Medulla oblongata (tissue), 1 donor: ENCODE measurements around the gene PFAS.

Experiments
- DNase-seq: peaks from one replicate; pipeline ENCODE4 v3.0.0-alpha.2; 2015; ENCODE audit errors: extremely low spot score

Gene PFAS

GRCh38 chr17:8268550-8269298 lies 19.6 kb downstream of the PFAS start:
- no peak for DNase-seq

DNA sequence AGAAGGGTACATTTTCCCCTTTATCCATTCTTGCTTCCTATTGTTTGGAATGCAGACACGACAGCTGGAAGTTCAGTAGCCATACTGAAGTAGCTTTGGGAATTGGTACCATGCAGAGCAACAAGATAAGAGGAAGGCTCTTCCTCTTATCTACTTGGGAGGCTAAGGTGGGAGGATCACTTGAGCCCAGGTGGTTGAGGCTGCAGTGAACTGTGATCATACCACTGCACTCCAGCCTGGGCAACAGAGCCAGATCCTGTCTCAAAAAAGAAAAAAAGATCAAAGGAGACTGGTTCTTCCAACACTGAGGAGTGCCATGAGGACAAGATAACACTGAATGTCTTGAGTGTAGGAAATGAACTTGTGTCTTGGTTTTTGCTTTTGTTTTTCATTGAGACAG lies 23.3 kb downstream of the PFAS start:
- DNase-seq, result no peak

GRCh38 chr17:8273884-8274444 lies 24.9 kb downstream of the PFAS start:
- DNase-seq, result no peak

- DNase-seq, result no peak
These were observed 25.7 kb downstream of the PFAS start for GRCh38 chr17:8274816-8275215.

- no peak for DNase-seq
These were observed 26.6 kb downstream of the PFAS start for GRCh38 chr17:8275421-8276290.

DNA sequence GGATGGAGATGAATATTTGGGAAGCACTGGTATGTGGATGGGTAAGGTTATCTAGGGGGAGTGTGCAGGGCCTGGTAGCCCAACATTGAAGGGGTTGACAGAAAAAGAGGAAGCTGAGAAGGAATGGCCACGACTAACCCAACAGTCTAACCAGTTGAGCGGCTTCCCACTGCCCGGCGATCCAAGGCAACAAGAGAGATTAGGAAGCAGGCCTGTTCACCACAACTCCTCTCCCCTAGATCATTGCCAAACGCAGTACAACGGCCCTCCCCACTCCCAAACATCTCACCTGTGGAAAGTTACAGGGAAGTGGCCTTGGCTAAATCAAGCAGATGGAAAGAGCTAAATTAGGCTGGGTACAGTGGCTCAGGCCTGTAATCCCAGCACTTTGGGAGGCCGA lies 28.2 kb downstream of the PFAS start:
- DNase-seq, result no peak

GRCh38 chr17:8282345-8282744 lies 33.3 kb downstream of the PFAS start:
- no peak for DNase-seq

GRCh38 chr17:8283356-8283755 lies 34.3 kb downstream of the PFAS start:
- no peak for DNase-seq

- no peak for DNase-seq
These were observed 35.0 kb downstream of the PFAS start for GRCh38 chr17:8284126-8284525.

- no peak for DNase-seq
These were observed 36.4 kb downstream of the PFAS start for GRCh38 chr17:8285270-8286181.

- no peak for DNase-seq
These were observed 38.7 kb downstream of the PFAS start for GRCh38 chr17:8287651-8288335.

GRCh38 chr17:8288336-8289102 lies 39.4 kb downstream of the PFAS start, which contains the start of gene RANGRF:
Gene RANGRF, plus strand, starts transcription at chr17:8288670. Its CDS starts 119 bp downstream, at chr17:8288789.
- DNase-seq, result peak; percentile 95

GRCh38 chr17:8289103-8289397 lies 40.0 kb downstream of the PFAS start:
- DNase-seq, result no peak

DNA sequence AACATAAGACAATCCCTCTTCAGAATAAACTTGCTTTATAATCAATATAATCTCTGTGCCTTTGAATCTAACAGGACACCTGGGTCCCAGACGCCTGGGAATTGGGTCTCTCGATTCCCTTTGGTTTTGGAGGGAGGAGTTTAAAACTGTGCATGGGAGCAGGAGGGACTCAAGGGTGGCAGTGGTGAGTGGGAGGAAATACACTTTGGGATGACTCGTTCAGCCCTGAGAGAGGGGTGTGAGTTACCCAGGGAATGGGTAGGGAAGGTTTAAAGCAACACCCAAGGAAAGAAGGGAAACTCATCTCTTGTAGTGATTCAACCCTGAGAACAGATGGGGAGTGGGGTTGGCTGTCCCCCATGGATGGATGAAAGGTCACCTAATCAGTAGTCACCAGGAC lies 41.0 kb downstream of the PFAS start:
- no peak for DNase-seq

DNA sequence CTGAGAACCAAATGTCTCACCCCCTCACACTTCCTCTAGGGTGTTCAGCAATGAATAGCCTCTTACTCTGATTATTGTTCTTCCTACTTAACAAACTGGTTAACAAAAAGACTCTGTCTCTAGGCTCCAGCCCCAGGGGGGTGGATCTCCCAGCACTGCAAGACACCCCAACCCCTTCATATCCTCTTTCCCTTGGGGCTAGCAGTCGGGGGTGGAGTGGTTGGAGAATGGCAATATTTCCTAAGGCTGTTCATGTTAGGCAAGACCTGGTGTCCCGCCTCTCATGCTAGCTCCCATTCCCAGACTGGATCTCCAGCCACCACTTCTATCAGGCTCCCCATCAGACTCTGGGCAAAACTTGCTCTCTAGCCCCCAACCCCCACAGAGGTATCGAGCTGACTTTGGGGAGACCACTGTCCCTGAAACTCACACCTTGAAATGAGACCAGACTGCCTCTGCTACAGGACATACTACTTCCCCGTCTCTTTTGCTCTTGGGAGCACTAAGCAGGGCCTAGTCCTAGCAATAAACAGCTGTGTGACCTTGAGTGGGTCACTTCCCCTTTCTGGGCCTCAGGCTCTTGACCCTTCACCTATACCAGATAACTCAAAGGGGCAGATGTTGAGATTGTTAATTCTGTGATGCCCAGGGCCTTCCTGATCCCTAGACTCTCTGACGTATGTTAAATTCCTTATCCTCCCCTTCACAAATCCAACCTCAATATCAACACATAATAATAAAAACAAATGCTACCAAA lies 43.7 kb downstream of the PFAS start:
- no peak for DNase-seq

DNA sequence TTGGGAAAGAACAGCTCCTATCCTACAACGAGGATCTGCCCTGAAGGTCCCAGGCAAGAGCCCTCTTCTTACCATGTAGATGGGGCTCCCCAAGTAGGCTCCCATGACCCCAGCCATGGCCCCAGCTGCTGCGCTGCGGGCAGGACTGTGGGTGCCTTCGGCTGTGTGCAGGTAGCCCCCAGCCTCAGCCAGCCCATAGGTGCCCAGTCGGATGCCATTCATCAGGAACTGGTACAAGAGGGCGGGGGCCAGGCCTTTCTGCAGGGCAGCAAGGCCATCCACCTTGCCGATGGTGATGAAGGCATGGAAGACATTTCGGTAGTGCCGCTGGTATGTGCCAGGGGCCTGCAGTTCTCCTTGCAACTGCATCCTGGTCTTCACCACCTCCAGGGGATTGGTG lies 45.3 kb downstream of the PFAS start:
- no peak for DNase-seq

- DNase-seq, result no peak
These were observed 45.8 kb downstream of the PFAS start for GRCh38 chr17:8294814-8295316.

DNA sequence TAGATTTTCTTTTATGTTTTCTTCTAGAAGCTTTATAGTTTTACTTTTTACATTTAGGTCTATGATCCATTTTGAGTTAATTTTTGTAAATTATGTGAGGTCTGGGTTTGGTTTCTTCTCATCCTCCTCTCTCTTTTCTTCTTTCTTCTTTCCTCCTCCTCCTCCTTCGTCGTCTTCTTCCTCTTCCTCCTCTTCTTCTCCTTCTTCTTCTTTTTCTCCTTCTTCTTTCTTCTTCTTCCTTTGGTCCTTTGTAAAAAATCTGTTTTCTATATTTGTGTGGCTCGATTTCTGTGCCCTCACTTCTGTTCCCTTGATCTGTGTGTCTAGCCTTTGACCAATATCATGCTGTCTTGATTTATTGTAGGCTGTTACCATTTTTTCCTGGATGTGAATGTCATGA lies 51.1 kb downstream of the PFAS start:
- DNase-seq, result no peak

DNA sequence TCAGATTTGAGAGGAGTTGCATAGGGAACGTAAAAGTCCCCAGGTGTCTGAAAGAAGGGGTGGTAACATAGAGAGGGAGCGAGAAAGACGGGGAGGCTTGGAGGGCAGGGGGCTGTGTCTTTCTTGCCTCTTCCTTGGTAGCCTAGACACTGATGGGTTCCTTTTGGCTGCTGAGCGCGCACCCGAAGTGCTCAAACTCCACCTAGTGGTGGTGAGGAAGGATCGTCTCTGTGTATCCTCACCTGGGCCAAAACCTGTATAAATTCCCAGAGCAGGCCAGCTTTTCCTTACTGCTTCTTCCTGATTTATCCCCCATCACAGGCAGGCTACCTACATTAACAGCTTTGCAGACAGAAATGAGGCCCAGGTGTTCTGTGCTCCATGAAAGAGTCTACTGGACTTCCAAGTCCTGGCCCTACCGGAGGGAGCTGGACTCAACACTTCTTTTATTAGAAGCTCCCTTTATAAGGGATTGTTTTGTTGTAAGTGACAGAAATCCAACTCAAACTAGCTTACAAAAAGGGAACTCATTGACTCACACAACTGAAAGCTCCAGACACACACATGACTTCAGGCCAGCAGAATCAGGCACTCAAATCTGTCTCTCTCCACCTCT lies 51.6 kb downstream of the PFAS start:
- DNase-seq, result peak; percentile 82
